H9 (cell line): ENCODE results near the gene ZFYVE28. TPM values are rescaled to one million over a fixed set of nuclear protein-coding genes. Genes with fewer than 3 reads are reported as not detected.

Source experiments
- DNase-seq: peaks from one replicate; pipeline ENCODE4 v3.0.0-alpha.2; 2017
- H2AFZ ChIP-seq: one replicate; pipeline ENCODE4 v1.6.1; 2013; ENCODE audit warnings: mild to moderate bottlenecking, low read length, control low read depth, moderate library complexity
- H2AK5ac ChIP-seq: 2 replicates; pipeline ENCODE4 v1.6.1; 2013; ENCODE audit warnings: low read length, control low read depth, mixed read lengths; ENCODE audit not compliant: insufficient read length
- H2BK120ac ChIP-seq: one replicate; pipeline ENCODE4 v1.6.1; 2013; ENCODE audit warnings: low read depth, mild to moderate bottlenecking, low read length, control low read depth, inconsistent platforms; ENCODE audit not compliant: poor library complexity, severe bottlenecking
- H2BK12ac ChIP-seq: 2 replicates; pipeline ENCODE4 v1.6.1; 2013; ENCODE audit warnings: low read length, control low read depth, mixed read lengths, low read depth; ENCODE audit not compliant: insufficient read length
- H2BK15ac ChIP-seq: 2 replicates; pipeline ENCODE4 v1.6.1; 2013; ENCODE audit warnings: low read depth, low read length, control low read depth
- H2BK20ac ChIP-seq: one replicate; pipeline ENCODE4 v1.6.1; 2013; ENCODE audit warnings: low read depth, mild to moderate bottlenecking, low read length, control low read depth, inconsistent platforms; ENCODE audit not compliant: poor library complexity, severe bottlenecking
- H2BK5ac ChIP-seq: 2 replicates; pipeline ENCODE4 v1.6.1; 2013; ENCODE audit warnings: low read length, control low read depth, mixed read lengths; ENCODE audit not compliant: insufficient read length
- H3K14ac ChIP-seq: 2 replicates; pipeline ENCODE4 v1.6.1; 2013; ENCODE audit warnings: low read length, control low read depth; ENCODE audit not compliant: insufficient read depth
- H3K18ac ChIP-seq: 2 replicates; pipeline ENCODE4 v1.6.1; 2013; ENCODE audit warnings: low read depth, mild to moderate bottlenecking, mixed read lengths, low read length, control low read depth; ENCODE audit not compliant: insufficient read length
- H3K23ac ChIP-seq: 2 replicates; pipeline ENCODE4 v1.6.1; 2013; ENCODE audit warnings: low read length, control low read depth, mixed read lengths, low read depth; ENCODE audit not compliant: insufficient read length
- H3K23me2 ChIP-seq: 2 replicates; pipeline ENCODE4 v1.6.1; 2013; ENCODE audit warnings: low read depth, mild to moderate bottlenecking, mixed read lengths, low read length, control low read depth; ENCODE audit not compliant: insufficient read length, poor library complexity, severe bottlenecking
- H3K27ac ChIP-seq: 2 replicates; pipeline ENCODE4 v1.5.1; 2013; ENCODE audit warnings: low read length, control low read depth, mixed read lengths, low read depth; ENCODE audit not compliant: insufficient read length
- H3K27me3 ChIP-seq: 2 replicates; pipeline ENCODE4 v1.6.1; 2013; ENCODE audit warnings: low read length, control low read depth, inconsistent platforms; ENCODE audit not compliant: insufficient read depth
- H3K4ac ChIP-seq: 2 replicates; pipeline ENCODE4 v1.6.1; 2013; ENCODE audit warnings: low read depth, mild to moderate bottlenecking, control low read depth, inconsistent platforms, low read length, moderate library complexity
- H3K4me1 ChIP-seq: 2 replicates; pipeline ENCODE4 v1.6.1; 2013; ENCODE audit warnings: low read length, control low read depth, inconsistent platforms; ENCODE audit not compliant: insufficient read depth
- H3K4me2 ChIP-seq: 2 replicates; pipeline ENCODE4 v1.6.1; 2013; ENCODE audit warnings: low read length, control low read depth, mixed read lengths; ENCODE audit not compliant: insufficient read length, insufficient read depth
- H3K56ac ChIP-seq: 2 replicates; pipeline ENCODE4 v1.6.1; 2013; ENCODE audit warnings: low read depth, mild to moderate bottlenecking, mixed read lengths, low read length, control low read depth; ENCODE audit not compliant: insufficient read length
- H3K79me1 ChIP-seq: 2 replicates; pipeline ENCODE4 v1.6.1; 2013; ENCODE audit warnings: low read depth, mild to moderate bottlenecking, moderate library complexity, low read length, control low read depth, inconsistent platforms; ENCODE audit not compliant: insufficient read depth, poor library complexity, severe bottlenecking
- H3K79me2 ChIP-seq: 2 replicates; pipeline ENCODE4 v1.6.1; 2013; ENCODE audit warnings: low read length, control low read depth, inconsistent platforms; ENCODE audit not compliant: insufficient read depth
- H3K9ac ChIP-seq: 2 replicates; pipeline ENCODE4 v1.6.1; 2013; ENCODE audit warnings: low read length, control low read depth, mixed read lengths; ENCODE audit not compliant: insufficient read length; ENCODE audit errors: extremely low read depth
- H3K9me3 ChIP-seq: one replicate; pipeline ENCODE4 v1.6.1; 2013; ENCODE audit warnings: low read depth, low read length, inconsistent platforms; ENCODE audit not compliant: control insufficient read depth
- H3T11ph ChIP-seq: one replicate; pipeline ENCODE4 v1.6.1; 2013; ENCODE audit warnings: mild to moderate bottlenecking, low read length, control low read depth, inconsistent platforms
- H4K20me1 ChIP-seq: one replicate; pipeline ENCODE4 v1.6.1; 2013; ENCODE audit not compliant: control insufficient read depth, insufficient read length, insufficient read depth
- H4K5ac ChIP-seq: 2 replicates; pipeline ENCODE4 v1.6.1; 2013; ENCODE audit warnings: low read depth, mild to moderate bottlenecking, mixed read lengths, low read length, control low read depth; ENCODE audit not compliant: insufficient read length
- H4K8ac ChIP-seq: replicated peaks from 2 replicates; pipeline ENCODE4 v1.6.1; 2013; ENCODE audit warnings: low read length, control low read depth, mixed read lengths, low read depth; ENCODE audit not compliant: insufficient read length
- H4K91ac ChIP-seq: 2 replicates; pipeline ENCODE4 v1.6.1; 2013; ENCODE audit warnings: low read depth, mild to moderate bottlenecking, moderate library complexity, mixed read lengths, low read length, control low read depth; ENCODE audit not compliant: insufficient read length
- H3K27ac Mint-ChIP-seq, 3 experiments: 2 replicates in 2 of 3; 3 replicates in 1 of 3; pipeline ENCODE4 v1.8.0; 2020 to 2021; ENCODE audit warnings: mixed read lengths in 3 of 3, mild to moderate bottlenecking in 1 of 3, moderate library complexity in 1 of 3
- H3K27me3 Mint-ChIP-seq: 2 replicates; pipeline ENCODE4 v1.8.0; 2021; ENCODE audit warnings: low read depth, mild to moderate bottlenecking, moderate library complexity, mixed read lengths
- H3K36me3 Mint-ChIP-seq, 3 experiments: 2 replicates in 2 of 3; 3 replicates in 1 of 3; pipeline ENCODE4 v1.8.0; 2020 to 2021; ENCODE audit warnings: low read depth in 3 of 3, mixed read lengths in 3 of 3; ENCODE audit not compliant: insufficient read depth in 1 of 3
- H3K4me1 Mint-ChIP-seq, 2 experiments: 2 replicates each; pipeline ENCODE4 v1.8.0; 2020; ENCODE audit warnings: mixed read lengths in 2 of 2
- H3K4me3 Mint-ChIP-seq, 2 experiments: 2 replicates in 1 of 2; 3 replicates in 1 of 2; pipeline ENCODE4 v1.8.0; 2020 to 2021; ENCODE audit warnings: mild to moderate bottlenecking in 2 of 2, mixed read lengths in 2 of 2, moderate library complexity in 1 of 2
- H3K9me3 Mint-ChIP-seq, 2 experiments: 2 replicates in 1 of 2; 3 replicates in 1 of 2; pipeline ENCODE4 v1.8.0; 2020; ENCODE audit warnings: mild to moderate bottlenecking in 2 of 2, mixed read lengths in 2 of 2, moderate library complexity in 1 of 2
- CTCF ChIP-seq: fragments of 200-600 bp; sonication (generic); conservative IDR thresholded peaks from 3 replicates; pipeline ENCODE4 v1.8.0; 2021; ENCODE audit warnings: antibody characterized with exemption, mild to moderate bottlenecking
- whole genome bisulfite sequencing: extraction: QIAGEN DNeasy Blood & Tissue Kit; methylation state at CpG from one replicate; pipeline ENCODE4 v1.1.7; 2013; ENCODE audit warnings: missing lambda C conversion rate, low lambda C conversion rate, mixed read lengths; ENCODE audit not compliant: insufficient read length; ENCODE audit errors: extremely low coverage; 5-methylcytosine and 5-hydroxymethylcytosine counted together
- total RNA-seq: library from RNA; stranded (reverse); gene quantifications from 2 replicates; pipeline ENCODE4 v1.2.1, GENCODE V29; 2021

The ZFYVE28 gene
- total RNA-seq, 1 experiment from 2014 or later: 0.98 TPM

DNA sequence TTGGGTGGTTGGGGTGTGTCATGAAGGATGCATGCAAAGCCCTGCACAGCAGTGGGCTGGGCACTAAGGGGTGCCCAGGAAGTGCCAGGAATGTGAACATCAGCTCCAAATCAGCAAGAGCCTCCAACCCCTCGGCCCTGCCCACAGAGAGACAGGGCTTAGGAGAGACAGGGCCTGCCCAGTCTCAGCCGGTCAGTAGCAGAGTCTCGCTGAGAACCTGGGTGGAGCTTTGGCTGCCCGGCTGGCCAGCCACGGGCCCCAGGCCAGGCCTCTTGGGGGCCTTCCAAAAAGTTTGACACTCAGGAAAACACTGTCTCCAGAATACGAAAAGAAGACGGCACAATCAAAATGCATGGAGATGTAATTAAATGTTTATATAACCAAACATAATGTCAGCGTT is 152.3 kb downstream of the ZFYVE28 start:
- Histone ChIP-seq H2AFZ (no peak overlapping the region), H3K79me1 (no peaks in the 10 kb centered on the region), H3K9ac (no peak overlapping the region), H2BK120ac (no peak overlapping the region), H3K27ac (no peak overlapping the region), H3K9me3 (no peaks in the 10 kb centered on the region), H4K91ac (no peak overlapping the region), H3K56ac (no peak overlapping the region), H3T11ph (no peak overlapping the region), H3K14ac (no peak overlapping the region), H4K8ac (no peak overlapping the region), H4K20me1 (no peaks in the 10 kb centered on the region), H4K5ac (no peak overlapping the region), H3K23ac (no peak overlapping the region), H3K4me1 (peaks cover 2% of the 10 kb centered on the region; the same call in 1 of the 2 replicates), H3K18ac (no peak overlapping the region), H2BK15ac (no peak overlapping the region), H3K27me3 (no peaks in the 10 kb centered on the region), H2BK12ac (no peak overlapping the region), H2BK20ac (no peak overlapping the region), H3K4me2 (no peak overlapping the region), H3K4ac (no peak overlapping the region), H2AK5ac (no peak overlapping the region), H3K23me2 (peaks cover 1% of the 10 kb centered on the region), H3K79me2 (no peaks in the 10 kb centered on the region), H2BK5ac (no peak overlapping the region)
- Mint-ChIP-seq H3K9me3 (no peaks in the 10 kb centered on the region), H3K27ac (no peak overlapping the region), H3K36me3 (no peaks in the 10 kb centered on the region), H3K27me3 (no peaks in the 10 kb centered on the region), H3K4me3 (no peak overlapping the region), H3K4me1 (peaks cover 15 to 24% of the 10 kb centered on the region in 2 experiments)
- no peak for DNase-seq
- no peak for TF ChIP-seq CTCF
- no CpG with 5 or more reads among the region's 8 CpGs for WGBS
